ENCODE data around the gene TTC19. TPM values are rescaled to one million over a fixed set of nuclear protein-coding genes. Genes with fewer than 3 reads are reported as not detected.
"Not testable (repeated sequence)": the region's sequence is repeated elsewhere in the genome, so short reads cannot be mapped to it uniquely, and the experiment has no call there.

The TTC19 gene
- total RNA-seq, 1 experiment from 2014 or later = 42.7 TPM

- DNase-seq (ENCODE audit: extremely low read depth, low read depth) = no peak
Observed at GRCh38 chr17:15972497-15972951, 27.1 kb upstream of the TTC19 start.

GRCh38 chr17:15973016-15973415 is 26.6 kb upstream of the TTC19 start:
- DNase-seq (ENCODE audit: extremely low read depth, low read depth) = no peak

GRCh38 chr17:15973834-15974233 is 25.8 kb upstream of the TTC19 start:
- DNase-seq (ENCODE audit: extremely low read depth, low read depth) = no peak

GRCh38 chr17:15977894-15978293 is 21.7 kb upstream of the TTC19 start:
- no peak for DNase-seq (ENCODE audit: extremely low read depth, low read depth)

GRCh38 chr17:15978606-15979005 is 21.0 kb upstream of the TTC19 start:
- no peak for DNase-seq (ENCODE audit: extremely low read depth, low read depth)

GRCh38 chr17:15979013-15979412 is 20.6 kb upstream of the TTC19 start:
- DNase-seq (ENCODE audit: extremely low read depth, low read depth) = not testable (repeated sequence)

- no peak for DNase-seq (ENCODE audit: extremely low read depth, low read depth)
Observed at GRCh38 chr17:15981208-15981607, 18.4 kb upstream of the TTC19 start.

- no peak for DNase-seq (ENCODE audit: extremely low read depth, low read depth)
Observed at GRCh38 chr17:15981646-15982580, 17.7 kb upstream of the TTC19 start.

- DNase-seq (ENCODE audit: extremely low read depth, low read depth) = no peak
Observed at GRCh38 chr17:15996322-15996721, 3.3 kb upstream of the TTC19 start.

GRCh38 chr17:15998031-15998562 is 1.5 kb upstream of the TTC19 start:
- no peak for DNase-seq (ENCODE audit: extremely low read depth, low read depth)

GRCh38 chr17:15999974-16000827 is 577 bp downstream of the TTC19 start:
- DNase-seq (ENCODE audit: extremely low read depth, low read depth) = no peak

GRCh38 chr17:16001226-16001897 is 1.7 kb downstream of the TTC19 start:
- DNase-seq (ENCODE audit: extremely low read depth, low read depth) = no peak

- DNase-seq (ENCODE audit: extremely low read depth, low read depth) = no peak
Observed at GRCh38 chr17:16002708-16003260, 3.2 kb downstream of the TTC19 start.

GRCh38 chr17:16003841-16004240 is 4.2 kb downstream of the TTC19 start:
- DNase-seq (ENCODE audit: extremely low read depth, low read depth) = no peak

- no peak for DNase-seq (ENCODE audit: extremely low read depth, low read depth)
Observed at GRCh38 chr17:16005636-16006035, 6.0 kb downstream of the TTC19 start.

GRCh38 chr17:16007439-16007838 is 7.8 kb downstream of the TTC19 start:
- no peak for DNase-seq (ENCODE audit: extremely low read depth, low read depth)

- DNase-seq (ENCODE audit: extremely low read depth, low read depth) = peak; percentile 54
Observed at GRCh38 chr17:16013943-16014407, 14.4 kb downstream of the TTC19 start.

- no peak for DNase-seq (ENCODE audit: extremely low read depth, low read depth)
Observed at GRCh38 chr17:16019347-16019746, 19.7 kb downstream of the TTC19 start.

- DNase-seq (ENCODE audit: extremely low read depth, low read depth) = no peak
Observed at GRCh38 chr17:16023881-16024280, 24.3 kb downstream of the TTC19 start.

- no peak for DNase-seq (ENCODE audit: extremely low read depth, low read depth)
Observed at GRCh38 chr17:16025202-16025601, 25.6 kb downstream of the TTC19 start.

Data from NCI-H460 (cell line).